HepG2 (cell line): ENCODE data around the gene SMC1B. TPM values are rescaled to one million over a fixed set of nuclear protein-coding genes. Genes with fewer than 3 reads are reported as not detected.

Source experiments
- ATAC-seq: fragments of 200-7000 bp; cut with Tn5 transposase; 3 replicates; pipeline ENCODE4 v1.9.1; 2020; ENCODE audit warnings: mild to moderate bottlenecking, moderate library complexity
- BruUV-seq: library from RNA; stranded (reverse); fragments of 400-500 nt; replicated peaks from 2 replicates; lab custom pipeline; 2021; lab: Mats Ljungman, UMichigan
- CTCF ChIA-PET: fragments of 300-600 bp; formaldehyde crosslinking; extraction: SDS; loops from one replicate; lab custom pipeline; 2021; ENCODE audit warnings: low total read pairs, inconsistent platforms, low intra/inter-chr PET ratio; lab: Yijun Ruan, JAX
- POLR2A ChIA-PET: fragments of 350-600 bp; sonication (Branson Sonifier 250); formaldehyde crosslinking; loops from one replicate; lab custom pipeline; 2020; ENCODE audit warnings: antibody characterized with exemption, inconsistent platforms; lab: Yijun Ruan, JAX
- DNase-seq: peaks from one replicate; pipeline ENCODE4 v3.0.0-alpha.2; 2015; ENCODE audit warnings: low spot score
- FAIRE-seq: peaks from 3 replicates; lab custom pipeline; 2011; peaks lifted over from hg19 to GRCh38; lab: Jason Lieb, UNC
- H2AFZ ChIP-seq: one replicate; pipeline ENCODE4 v1.6.1; 2011; ENCODE audit warnings: low read length, inconsistent platforms
- H3K27ac ChIP-seq: fragments of 300-600 bp; 3 replicates; pipeline ENCODE4 v1.8.0; 2011; ENCODE audit warnings: mixed run types, mild to moderate bottlenecking, mixed read lengths, low read length, inconsistent platforms; ENCODE audit not compliant: insufficient read depth; ENCODE audit errors: extremely low read length
- H3K27me3 ChIP-seq, 2 experiments: fragments of 200-600 bp in 1 of 2; 2 replicates in 1 of 2; 3 replicates in 1 of 2; pipeline versions ENCODE4 v1.6.0 to v1.8.0; 2011; ENCODE audit warnings: low read length in 2 of 2, mild to moderate bottlenecking in 2 of 2, moderate library complexity in 2 of 2, inconsistent platforms in 1 of 2; ENCODE audit not compliant: insufficient read depth in 2 of 2, control insufficient read depth in 1 of 2
- H3K36me3 ChIP-seq, 2 experiments: fragments of 200-600 bp in 1 of 2; replicated peaks in 1 of 2; 2 replicates in 1 of 2; 3 replicates in 1 of 2; pipeline versions ENCODE4 v1.5.1 to v1.8.0; 2011; ENCODE audit warnings: low read length in 2 of 2, inconsistent platforms in 1 of 2; ENCODE audit not compliant: insufficient read depth in 2 of 2, control insufficient read depth in 1 of 2
- H3K4me1 ChIP-seq: 2 replicates; pipeline ENCODE4 v1.5.1; 2012; ENCODE audit warnings: low read length, inconsistent platforms; ENCODE audit not compliant: insufficient read depth
- H3K4me2 ChIP-seq: 2 replicates; pipeline ENCODE4 v1.6.0; 2011; ENCODE audit warnings: low read depth, low read length, inconsistent platforms
- H3K4me3 ChIP-seq, 3 experiments: fragments of 200-600 bp in 1 of 3; sonication (generic), shearing (Covaris generic) in 1 of 3; replicated peaks in 1 of 3; 2 replicates each; pipeline ENCODE4 v1.5.1; 2011 to 2016; ENCODE audit warnings: low read length in 3 of 3, inconsistent platforms in 2 of 3, low read depth in 2 of 3, mild to moderate bottlenecking in 2 of 3, control low read depth in 1 of 3, mixed read lengths in 1 of 3; ENCODE audit not compliant: insufficient read depth in 1 of 3
- H3K79me2 ChIP-seq: one replicate; pipeline ENCODE4 v1.6.1; 2011; ENCODE audit warnings: low read length, inconsistent platforms; ENCODE audit not compliant: insufficient read depth
- H3K9ac ChIP-seq: 2 replicates; pipeline ENCODE4 v1.6.0; 2011; ENCODE audit warnings: mild to moderate bottlenecking, low read depth, low read length, inconsistent platforms; ENCODE audit not compliant: insufficient read depth
- H3K9me3 ChIP-seq: 2 replicates; pipeline ENCODE4 v1.5.1; 2012; ENCODE audit warnings: mild to moderate bottlenecking, low read length
- H4K20me1 ChIP-seq: 2 replicates; pipeline ENCODE4 v1.6.0; 2011; ENCODE audit warnings: inconsistent platforms, mild to moderate bottlenecking, low read length, moderate library complexity; ENCODE audit not compliant: insufficient read depth
- GMEB1 ChIP-seq: sonication (generic); formaldehyde crosslinking; IDR thresholded peaks from 2 replicates; pipeline ENCODE4 v1.5.1; 2020; ENCODE audit warnings: missing genetic modification reagents, mild to moderate bottlenecking, borderline replicate concordance
- GPN1 ChIP-seq: sonication (generic); formaldehyde crosslinking; IDR thresholded peaks from 2 replicates; pipeline ENCODE4 v1.5.1; 2020; ENCODE audit warnings: missing genetic modification reagents, borderline replicate concordance
- KDM5A ChIP-seq: fragments of 200-600 bp; sonication (generic); IDR thresholded peaks from 2 replicates; pipeline ENCODE4 v1.7.0; 2018; ENCODE audit warnings: antibody characterized with exemption, mild to moderate bottlenecking, low read length, borderline replicate concordance
- PBX2 ChIP-seq: IDR thresholded peaks from 2 replicates; pipeline ENCODE4 v1.6.1; 2016; ENCODE audit warnings: control low read depth
- PHF20 ChIP-seq: sonication (generic); formaldehyde crosslinking; IDR thresholded peaks from 2 replicates; pipeline ENCODE4 v1.5.0; 2020; ENCODE audit warnings: mild to moderate bottlenecking, missing genetic modification reagents
- RFX1 ChIP-seq: fragments of 450-650 bp; IDR thresholded peaks from 2 replicates; pipeline ENCODE4 v1.6.1; 2017
- SRF ChIP-seq: IDR thresholded peaks from 2 replicates; pipeline ENCODE4 v1.6.1; 2011; ENCODE audit warnings: mild to moderate bottlenecking, low read depth, low read length, moderate library complexity
- ZNF251 ChIP-seq: sonication (generic); formaldehyde crosslinking; IDR thresholded peaks from 2 replicates; pipeline ENCODE4 v1.9.0; 2021; ENCODE audit warnings: mild to moderate bottlenecking, missing genetic modification reagents
- ZNF280D ChIP-seq: sonication (generic); formaldehyde crosslinking; IDR thresholded peaks from 2 replicates; pipeline ENCODE4 v1.5.1; 2020; ENCODE audit warnings: mild to moderate bottlenecking, missing genetic modification reagents
- ZNF296 ChIP-seq: sonication (generic); formaldehyde crosslinking; conservative IDR thresholded peaks from 2 replicates; pipeline ENCODE4 v1.5.0; 2020; ENCODE audit warnings: mild to moderate bottlenecking, missing genetic modification reagents
- ZNF530 ChIP-seq: sonication (generic); formaldehyde crosslinking; IDR thresholded peaks from 2 replicates; pipeline ENCODE4 v1.5.0; 2020; ENCODE audit warnings: low read depth, mild to moderate bottlenecking, missing genetic modification reagents
- WGBS: methylation state at CpG from one replicate; pipeline ENCODE4 v1.1.6; 2017; ENCODE audit warnings: low lambda C conversion rate; 5-methylcytosine and 5-hydroxymethylcytosine counted together
- in situ Hi-C: cut with HindIII; loops from 2 replicates; pipeline ENCODE4 v1.10.0; 2017; ENCODE audit warnings: low pct_unique_long_range_greater_than_20kb; ENCODE audit not compliant: extremely low pct_ligation_motif_present
- intact Hi-C: fragments of 100-400 bp; cut with micrococcal nuclease; formaldehyde crosslinking; loops from one replicate; pipeline ENCODE4 v1.10.0; 2022; ENCODE audit not compliant: unreplicated experiment
- polyA plus RNA-seq, 8 experiments: library from polyadenylated mRNA; depleted of rRNA in 3 of 8; stranded (reverse) in 7 of 8; unstranded in 1 of 8; fragments of >200 nt; fragmentation: Illumina TruSeq in 4 of 8; extraction: Trizol in 4 of 8; gene quantifications; 2 replicates each; pipeline versions ENCODE4 v1.2.1 to v1.2.3, GENCODE V29; 2011 to 2016; ENCODE audit warnings: low read depth in 4 of 8, missing spikeins in 1 of 8, mixed read lengths in 1 of 8; ENCODE audit not compliant: insufficient read depth in 1 of 8
- total RNA-seq, 5 experiments: library from RNA; depleted of rRNA; stranded (reverse); fragments of >200 nt; fragmentation: Illumina TruSeq; extraction: Trizol; gene quantifications; 2 replicates each; pipeline ENCODE4 v1.2.3, GENCODE V29; 2016; ENCODE audit warnings: low read depth in 1 of 5

The SMC1B gene
- total and polyA plus RNA-seq, 2 of the 13 experiments (the other 11 are each of a cell fraction or from before 2014, with no cell fraction given) = not detected

- in situ Hi-C loops = no loop called here
- DNase-seq (no peak), ATAC-seq (no peak), FAIRE-seq (no peak)
- TF ChIP-seq GPN1 (no peak), ZNF280D (CRISPR knock-in tag) (no peak), ZNF296 (CRISPR knock-in tag) (no peak), ZNF530 (no peak), PHF20 (no peak), RFX1 (no peak), SRF (no peak), PBX2 (CRISPR knock-in tag) (no peak), KDM5A (no peak), GMEB1 (CRISPR knock-in tag) (no peak), ZNF251 (CRISPR knock-in tag) (no peak)
- Histone ChIP-seq H4K20me1 (peaks cover 27% of the 10 kb centered on the region), H3K9ac (peak overlapping the region; percentile 7; the same call in 1 of the 2 replicates), H3K27ac (no peak overlapping the region), H3K9me3 (no peaks in the 10 kb centered on the region), H3K79me2 (peaks cover 96% of the 10 kb centered on the region), H3K4me1 (peaks cover 90% of the 10 kb centered on the region), H2AFZ (no peak overlapping the region), H3K36me3 (peaks cover 2 to 10% of the 10 kb centered on the region in 2 experiments; a peak in 1 of 5 replicates), H3K4me3 (no peak overlapping the region), H3K4me2 (peak overlapping the region; percentile 65), H3K27me3 (no peaks in the 10 kb centered on the region)
- POLR2A ChIA-PET = interaction anchor here (0.7 to 6.7 kb wide), 2 partner anchors 36 to 41 kb away, joined by 3 to 56 read pairs; no protein-coding TSS in a partner anchor
- no TSS peak for BruUV-seq
- CTCF ChIA-PET = no interaction called here
- 92% methylated on average over 6 of the region's 6 CpGs for WGBS
- intact Hi-C loops = no loop called here
Measured at GRCh38 chr22:45314786-45315185, 98.6 kb downstream of the SMC1B start.
